K562 (cell line): ENCODE results near the gene PHKG2. TPM values are rescaled to one million over a fixed set of nuclear protein-coding genes. Genes with fewer than 3 reads are reported as not detected.

Experiments
- ATF7 ChIP-seq: fragments of 450-650 bp; IDR thresholded peaks from 2 replicates; pipeline ENCODE4 v1.7.1; 2014; ENCODE audit warnings: mild to moderate bottlenecking, moderate library complexity
- CBFB ChIP-seq: sonication (generic); formaldehyde crosslinking; IDR thresholded peaks from 2 replicates; pipeline ENCODE4 v1.4.0; 2020; ENCODE audit warnings: mild to moderate bottlenecking, missing genetic modification reagents
- CBX1 ChIP-seq: sonication (generic); IDR thresholded peaks from 2 replicates; pipeline ENCODE4 v1.6.1; 2016; ENCODE audit warnings: antibody characterized with exemption, low read depth, mild to moderate bottlenecking
- CHD4 ChIP-seq: fragments of 200-600 bp; sonication (generic); IDR thresholded peaks from 3 replicates; pipeline ENCODE4 v1.6.1; 2012; ENCODE audit warnings: low read depth, mild to moderate bottlenecking, mixed read lengths, low read length, inconsistent platforms; ENCODE audit not compliant: insufficient read depth, insufficient replicate concordance, poor library complexity, severe bottlenecking
- EP300 ChIP-seq: IDR thresholded peaks from 2 replicates; pipeline ENCODE4 v1.6.1; 2012; ENCODE audit warnings: low read length, improper control_type of control experiment
- FOS ChIP-seq: IDR thresholded peaks from 3 replicates; pipeline ENCODE4 v1.6.1; 2011; ENCODE audit not compliant: insufficient read length; ENCODE audit errors: extremely low read depth
- GATA2 ChIP-seq: sonication (generic); formaldehyde crosslinking; IDR thresholded peaks from 2 replicates; pipeline ENCODE4 v1.4.0; 2020; ENCODE audit warnings: mild to moderate bottlenecking, missing genetic modification reagents
- HCFC1 ChIP-seq: IDR thresholded peaks from 2 replicates; pipeline ENCODE4 v1.6.1; 2012; ENCODE audit warnings: low read depth, low read length, improper control_type of control experiment
- KDM1A ChIP-seq, 2 experiments: fragments of 450-650 bp; IDR thresholded peaks; 2 replicates each; pipeline ENCODE4 v1.6.1; 2016; ENCODE audit warnings: mild to moderate bottlenecking in 2 of 2
- MYC ChIP-seq, 2 experiments: fragments of 250-450 bp in 1 of 2; sonication (Bioruptor Pico) in 1 of 2; IDR thresholded peaks; 2 replicates each; pipeline versions ENCODE4 v1.5.1 to v1.6.1; 2012 to 2021; ENCODE audit warnings: low read depth in 2 of 2, borderline replicate concordance in 1 of 2, improper control_type of control experiment in 1 of 2, low read length in 1 of 2, mild to moderate bottlenecking in 1 of 2, moderate library complexity in 1 of 2
- PCBP1 ChIP-seq: fragments of 200-400 bp; formaldehyde crosslinking; IDR thresholded peaks from 2 replicates; pipeline ENCODE4 v1.6.1; 2018; ENCODE audit warnings: mild to moderate bottlenecking, low read depth, low read length; ENCODE audit not compliant: poor library complexity, severe bottlenecking
- PHF21A ChIP-seq: fragments of 450-650 bp; IDR thresholded peaks from 2 replicates; pipeline ENCODE4 v1.6.1; 2017; ENCODE audit warnings: low read depth, borderline replicate concordance
- PRMT5 ChIP-seq: sonication (generic); formaldehyde crosslinking; IDR thresholded peaks from 2 replicates; pipeline ENCODE4 v1.5.0; 2020; ENCODE audit warnings: missing genetic modification reagents
- PTRF ChIP-seq: fragments of 450-650 bp; IDR thresholded peaks from 2 replicates; pipeline ENCODE4 v1.6.1; 2016; ENCODE audit warnings: mild to moderate bottlenecking, missing genetic modification characterization, missing compliant biosample characterization
- RBM15 ChIP-seq: fragments of 200-400 bp; formaldehyde crosslinking; IDR thresholded peaks from 2 replicates; pipeline ENCODE4 v1.6.1; 2018; ENCODE audit warnings: mild to moderate bottlenecking, low read length, moderate library complexity; ENCODE audit not compliant: insufficient read depth
- TCFL5 ChIP-seq: fragments of 250-450 bp; sonication (Bioruptor Pico); conservative IDR thresholded peaks from 2 replicates; pipeline ENCODE4 v1.6.1; 2021; ENCODE audit warnings: mild to moderate bottlenecking, moderate library complexity, matching md5 sums
- ZNF212 ChIP-seq: fragments of 450-650 bp; formaldehyde crosslinking; IDR thresholded peaks from 2 replicates; pipeline ENCODE4 v1.4.0; 2020; ENCODE audit warnings: mild to moderate bottlenecking
- ZNF277 ChIP-seq: fragments of 250-450 bp; sonication (Bioruptor Pico); IDR thresholded peaks from 2 replicates; pipeline ENCODE4 v1.8.0; 2022; ENCODE audit warnings: inconsistent platforms, mild to moderate bottlenecking, moderate library complexity, borderline replicate concordance
- polyA plus RNA-seq, 8 experiments: library from polyadenylated mRNA; depleted of rRNA in 4 of 8; stranded (reverse) in 5 of 8; unstranded in 3 of 8; fragments of >200 nt; fragmentation: Nextera tagmentation in 2 of 8; fragmentation: Illumina TruSeq in 1 of 8; extraction: Ambion mirVana in 2 of 8; extraction: Trizol in 1 of 8; gene quantifications; 2 replicates each; pipeline versions ENCODE4 v1.2.1 to v1.2.3, GENCODE V29; 2011 to 2014; ENCODE audit warnings: inconsistent platforms in 1 of 8, missing spikeins in 1 of 8
- total RNA-seq, 7 experiments: library from RNA; depleted of rRNA in 6 of 7; stranded (reverse); fragments of >200 nt in 6 of 7; fragmentation: Illumina TruSeq in 2 of 7; extraction: Trizol in 2 of 7; gene quantifications; 2 replicates each; pipeline versions ENCODE4 v1.2.1 to v1.2.3, GENCODE V29; 2011 to 2021; ENCODE audit warnings: low replicate concordance in 1 of 7
- TF ChIP-seq, protein P1 (sequence below): fragments of 450-650 bp; IDR thresholded peaks from 2 replicates; pipeline ENCODE4 v1.6.1; 2016
- TF ChIP-seq, protein P2 (sequence below): fragments of 250-450 bp; sonication (Bioruptor Pico); IDR thresholded peaks from 2 replicates; pipeline ENCODE4 v1.9.0; 2021; ENCODE audit warnings: mild to moderate bottlenecking
- TF ChIP-seq, protein P3 (sequence below): fragments of 250-450 bp; sonication (Bioruptor Pico); IDR thresholded peaks from 2 replicates; pipeline ENCODE4 v1.4.0; 2020; ENCODE audit warnings: mild to moderate bottlenecking, moderate library complexity
- TF ChIP-seq, protein P4 (sequence below): fragments of 450-650 bp; conservative IDR thresholded peaks from 2 replicates; pipeline ENCODE4 v1.6.1; 2016; ENCODE audit warnings: missing genetic modification characterization, low read depth, mild to moderate bottlenecking, control low read depth, missing compliant biosample characterization

The PHKG2 gene
- total and polyA plus RNA-seq, 9 of the 15 experiments (the other 6 are each of a cell fraction or from before 2014, with no cell fraction given), result 5.8 to 54.2 (median 30.7) TPM

GRCh38 chr16:30775392-30776188 is 27.4 kb downstream of the PHKG2 start (continued):
- TF ChIP-seq, protein P1, sequence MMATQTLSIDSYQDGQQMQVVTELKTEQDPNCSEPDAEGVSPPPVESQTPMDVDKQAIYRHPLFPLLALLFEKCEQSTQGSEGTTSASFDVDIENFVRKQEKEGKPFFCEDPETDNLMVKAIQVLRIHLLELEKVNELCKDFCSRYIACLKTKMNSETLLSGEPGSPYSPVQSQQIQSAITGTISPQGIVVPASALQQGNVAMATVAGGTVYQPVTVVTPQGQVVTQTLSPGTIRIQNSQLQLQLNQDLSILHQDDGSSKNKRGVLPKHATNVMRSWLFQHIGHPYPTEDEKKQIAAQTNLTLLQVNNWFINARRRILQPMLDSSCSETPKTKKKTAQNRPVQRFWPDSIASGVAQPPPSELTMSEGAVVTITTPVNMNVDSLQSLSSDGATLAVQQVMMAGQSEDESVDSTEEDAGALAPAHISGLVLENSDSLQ, result peak; percentile 36
- TF ChIP-seq ZNF277 (CRISPR knock-in tag), result no peak
- TF ChIP-seq KDM1A (IDR thresholded peaks at IDR 0.05), result no peak
- no peak for TF ChIP-seq CHD4
- peak; percentile 60 for TF ChIP-seq PCBP1
- peak; percentile 99 for TF ChIP-seq MYC (IDR thresholded peaks at IDR 0.05; ENCODE audit: low read depth, low read length)
- peak; percentile 97; the same call in 1 of the 2 replicates for TF ChIP-seq MYC (CRISPR knock-in tag; IDR thresholded peaks at IDR 0.05; ENCODE audit: borderline replicate concordance, low read depth)
- TF ChIP-seq, protein P2, sequence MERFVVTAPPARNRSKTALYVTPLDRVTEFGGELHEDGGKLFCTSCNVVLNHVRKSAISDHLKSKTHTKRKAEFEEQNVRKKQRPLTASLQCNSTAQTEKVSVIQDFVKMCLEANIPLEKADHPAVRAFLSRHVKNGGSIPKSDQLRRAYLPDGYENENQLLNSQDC, result no peak
- TF ChIP-seq GATA2 (CRISPR knock-in tag), result no peak
- no peak for TF ChIP-seq FOS
- TF ChIP-seq, protein P3, sequence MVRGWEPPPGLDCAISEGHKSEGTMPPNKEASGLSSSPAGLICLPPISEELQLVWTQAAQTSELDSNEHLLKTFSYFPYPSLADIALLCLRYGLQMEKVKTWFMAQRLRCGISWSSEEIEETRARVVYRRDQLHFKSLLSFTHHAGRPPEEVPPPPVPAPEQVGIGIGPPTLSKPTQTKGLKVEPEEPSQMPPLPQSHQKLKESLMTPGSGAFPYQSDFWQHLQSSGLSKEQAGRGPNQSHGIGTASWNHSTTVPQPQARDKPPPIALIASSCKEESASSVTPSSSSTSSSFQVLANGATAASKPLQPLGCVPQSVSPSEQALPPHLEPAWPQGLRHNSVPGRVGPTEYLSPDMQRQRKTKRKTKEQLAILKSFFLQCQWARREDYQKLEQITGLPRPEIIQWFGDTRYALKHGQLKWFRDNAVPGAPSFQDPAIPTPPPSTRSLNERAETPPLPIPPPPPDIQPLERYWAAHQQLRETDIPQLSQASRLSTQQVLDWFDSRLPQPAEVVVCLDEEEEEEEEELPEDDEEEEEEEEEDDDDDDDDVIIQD, result no peak
- TF ChIP-seq, protein P4, sequence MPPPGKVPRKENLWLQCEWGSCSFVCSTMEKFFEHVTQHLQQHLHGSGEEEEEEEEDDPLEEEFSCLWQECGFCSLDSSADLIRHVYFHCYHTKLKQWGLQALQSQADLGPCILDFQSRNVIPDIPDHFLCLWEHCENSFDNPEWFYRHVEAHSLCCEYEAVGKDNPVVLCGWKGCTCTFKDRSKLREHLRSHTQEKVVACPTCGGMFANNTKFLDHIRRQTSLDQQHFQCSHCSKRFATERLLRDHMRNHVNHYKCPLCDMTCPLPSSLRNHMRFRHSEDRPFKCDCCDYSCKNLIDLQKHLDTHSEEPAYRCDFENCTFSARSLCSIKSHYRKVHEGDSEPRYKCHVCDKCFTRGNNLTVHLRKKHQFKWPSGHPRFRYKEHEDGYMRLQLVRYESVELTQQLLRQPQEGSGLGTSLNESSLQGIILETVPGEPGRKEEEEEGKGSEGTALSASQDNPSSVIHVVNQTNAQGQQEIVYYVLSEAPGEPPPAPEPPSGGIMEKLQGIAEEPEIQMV (tag), result peak; percentile 62; the same call in 1 of the 2 replicates
- peak; percentile 97 for TF ChIP-seq HCFC1
- TF ChIP-seq PHF21A, result no peak
- TF ChIP-seq ZNF212 (CRISPR knock-in tag), result peak; percentile 73; the same call in 1 of the 2 replicates
- no peak for TF ChIP-seq RBM15
- TF ChIP-seq ATF7, result peak; percentile 85
- TF ChIP-seq TCFL5 (CRISPR knock-in tag), result no peak
- TF ChIP-seq PTRF, result no peak
- no peak for TF ChIP-seq CBFB (CRISPR knock-in tag)
- TF ChIP-seq PRMT5, result no peak
- 0 out of 2 replicates have a peak, but pooled peaks have one; percentile 31 for TF ChIP-seq EP300
- peak; percentile 92 for TF ChIP-seq CBX1
